ENCODE results near the gene UBE2R2.
"Not testable (repeated sequence)": the region's sequence is repeated elsewhere in the genome, so short reads cannot be mapped to it uniquely, and the experiment has no call there.

Gene UBE2R2

DNA sequence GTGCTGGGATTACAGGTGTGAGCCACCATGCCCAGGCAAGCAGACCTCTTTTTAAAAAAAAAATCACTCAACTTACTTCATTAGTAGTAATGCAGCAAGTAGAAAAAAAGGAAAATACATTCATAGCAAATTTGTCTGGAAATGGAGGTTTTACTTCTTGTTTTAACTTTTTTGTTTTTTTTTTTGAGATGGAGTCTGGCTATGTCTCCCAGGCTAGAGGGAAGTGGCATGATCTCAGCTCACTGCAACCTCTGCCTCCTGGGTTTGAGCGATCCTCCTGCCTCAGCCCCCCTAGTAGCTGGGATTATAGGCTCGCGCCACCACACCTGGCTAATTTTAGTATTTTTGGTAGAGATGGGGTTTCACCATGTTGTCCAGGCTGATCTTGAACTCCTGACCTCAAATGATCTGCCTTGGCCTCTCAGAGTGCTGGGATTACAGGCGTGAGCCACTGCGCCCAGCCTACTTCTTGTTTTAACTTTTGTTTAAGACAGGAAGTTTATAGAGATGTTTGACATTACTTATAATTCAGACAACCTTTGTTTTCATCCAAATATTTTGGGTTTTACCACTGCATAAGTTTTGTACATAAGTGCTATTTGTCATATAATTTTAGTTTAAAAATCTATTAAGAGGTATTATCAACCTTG lies 26.5 kb downstream of the UBE2R2 start:
- no peak for DNase-seq

DNA sequence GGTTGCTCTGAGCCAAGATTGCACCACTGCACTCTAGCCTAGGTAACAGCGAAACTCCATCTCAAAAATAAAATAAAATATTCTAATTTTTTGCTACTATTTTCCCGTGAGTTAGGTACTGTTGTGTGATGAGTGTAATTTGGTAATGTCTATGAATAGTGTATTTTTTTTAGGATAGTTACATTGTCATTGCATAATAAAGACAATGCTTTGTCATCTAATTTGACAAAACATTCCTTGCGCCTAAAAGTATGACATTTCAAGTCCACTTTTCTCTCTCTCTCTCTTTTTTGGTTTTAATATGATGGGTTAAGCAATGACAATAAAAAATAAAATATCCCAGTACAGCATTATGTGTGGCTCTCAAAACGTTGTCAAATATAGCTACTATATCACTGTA lies 29.3 kb downstream of the UBE2R2 start:
- DNase-seq, result no peak

GRCh38 chr9:33847894-33848205 lies 30.9 kb downstream of the UBE2R2 start:
- DNase-seq, result not testable (repeated sequence)

GRCh38 chr9:33850267-33850629 lies 33.3 kb downstream of the UBE2R2 start:
- no peak for DNase-seq

GRCh38 chr9:33850677-33851076 lies 33.7 kb downstream of the UBE2R2 start:
- peak; percentile 7 for DNase-seq

- no peak for DNase-seq
These were observed 34.3 kb downstream of the UBE2R2 start for GRCh38 chr9:33851301-33851700.

DNA sequence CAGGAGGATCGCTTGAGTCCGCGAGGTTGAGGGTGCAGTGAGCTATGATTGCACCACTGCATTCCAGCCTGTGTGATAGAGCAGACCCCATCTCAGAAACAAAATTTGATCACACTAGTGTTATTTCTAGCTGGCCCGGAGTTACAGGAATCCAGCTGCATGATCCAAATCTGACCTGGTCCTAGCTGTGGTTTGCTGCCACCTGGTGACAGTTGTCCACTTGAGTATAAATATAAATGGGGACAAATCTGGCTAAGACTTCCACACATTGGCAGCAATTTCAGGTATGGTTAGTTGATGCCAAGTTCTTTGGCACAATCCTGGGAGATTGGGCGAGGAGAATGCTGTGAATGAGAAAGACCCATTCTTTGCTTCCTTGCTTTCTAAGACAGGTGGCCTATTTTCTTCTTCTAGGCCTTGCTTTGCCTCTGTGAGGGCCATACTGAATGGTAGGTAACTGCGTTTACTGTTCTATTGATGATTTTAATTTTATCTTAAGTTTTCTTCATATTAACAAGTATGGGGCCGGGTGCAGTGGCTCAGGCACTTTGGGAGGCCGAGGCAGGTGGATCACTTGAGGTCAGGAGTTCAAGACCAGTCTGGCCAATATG lies 35.4 kb downstream of the UBE2R2 start:
- peak; percentile 72 for DNase-seq

DNA sequence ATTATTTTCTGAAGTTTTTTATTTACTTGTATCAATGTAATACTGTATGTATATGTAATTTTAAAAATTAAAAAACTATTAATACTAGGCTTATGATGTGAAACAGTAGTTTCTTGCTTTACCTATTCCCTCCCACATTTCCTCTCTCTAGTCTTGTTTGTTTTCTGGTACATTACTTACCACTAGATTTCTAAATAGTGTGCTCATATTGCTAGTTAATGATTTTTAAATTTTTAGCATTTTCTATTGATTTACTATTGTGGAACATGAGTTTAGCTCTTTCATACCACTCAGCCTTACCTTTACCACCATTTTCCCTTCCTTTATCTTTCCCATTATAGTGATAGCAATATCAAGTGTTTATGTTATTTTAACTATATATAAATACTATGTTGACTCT lies 39.3 kb downstream of the UBE2R2 start:
- DNase-seq, result no peak

DNA sequence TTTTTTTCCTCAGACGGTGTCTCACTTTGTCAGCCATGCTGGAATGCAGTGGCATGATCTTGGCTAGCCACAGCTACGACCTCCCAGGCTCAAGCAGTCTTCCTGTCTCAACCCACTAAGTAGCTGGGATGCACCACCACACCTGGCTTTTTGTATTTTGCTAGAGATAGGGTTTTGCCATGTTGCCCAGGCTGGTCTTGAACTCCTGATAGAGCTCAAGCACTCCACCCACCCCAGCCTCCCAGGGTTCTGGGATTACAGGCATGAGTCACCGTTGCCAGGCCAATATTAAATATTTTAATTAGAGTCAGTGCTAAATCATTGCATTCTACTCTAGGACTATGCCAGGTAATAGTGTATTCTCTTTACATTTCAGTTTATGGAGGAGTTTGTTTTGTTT lies 41.5 kb downstream of the UBE2R2 start:
- no peak for DNase-seq

DNA sequence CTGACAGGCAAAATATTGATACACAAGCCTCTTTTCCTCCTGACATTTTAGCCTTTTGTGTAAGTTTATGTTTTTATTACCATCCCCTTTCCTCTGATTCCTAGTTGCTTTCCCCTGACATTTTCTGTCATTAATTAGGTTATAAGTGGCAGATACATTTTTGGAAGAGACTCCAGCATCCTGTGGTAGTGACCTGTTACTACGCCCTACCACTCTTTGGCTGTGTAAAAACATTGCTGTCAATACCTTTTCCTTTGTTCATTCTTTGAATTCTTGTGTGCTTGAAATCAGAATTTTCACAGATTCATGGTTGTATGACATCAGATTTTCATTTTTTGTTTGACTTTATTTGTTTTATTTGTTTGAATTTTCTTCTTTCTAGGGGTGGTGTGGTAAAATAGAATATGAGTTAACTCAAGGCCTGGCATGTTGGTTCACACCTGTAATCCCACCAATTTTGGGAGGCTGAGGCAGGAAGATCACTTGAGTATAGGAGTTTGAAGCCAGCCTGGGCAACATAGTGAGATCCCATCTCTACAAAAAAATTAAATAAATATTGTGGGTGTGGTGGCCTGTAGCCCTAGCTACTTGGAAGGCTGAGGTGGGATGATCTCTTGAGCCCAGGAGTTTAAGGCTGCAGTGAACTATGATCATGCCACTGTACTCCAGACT lies 43.4 kb downstream of the UBE2R2 start:
- no peak for DNase-seq

- no peak for DNase-seq
These were observed 45.0 kb downstream of the UBE2R2 start for GRCh38 chr9:33861917-33862453.

DNA sequence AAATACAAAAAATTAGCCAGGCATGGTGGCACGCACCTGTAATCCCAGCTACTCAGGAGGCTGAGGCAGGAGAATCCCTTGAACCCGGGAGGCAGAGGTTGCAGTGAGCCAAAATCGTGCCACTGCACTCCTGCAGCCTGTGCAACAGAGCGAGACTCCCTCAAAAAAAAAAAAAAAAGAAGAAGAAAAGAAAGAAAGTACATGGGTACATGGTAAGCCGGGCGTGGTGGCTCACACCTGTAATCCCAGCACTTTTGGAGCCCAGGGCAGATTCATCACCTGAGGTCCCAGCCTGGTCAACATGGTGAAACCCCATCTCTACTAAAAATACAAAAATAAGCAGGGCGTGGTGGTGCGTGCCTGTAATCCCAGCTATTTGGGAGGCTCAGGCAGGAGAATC lies 46.1 kb downstream of the UBE2R2 start:
- not testable (repeated sequence) for DNase-seq

GRCh38 chr9:33867747-33868439 lies 50.9 kb downstream of the UBE2R2 start:
- no peak for DNase-seq

DNA sequence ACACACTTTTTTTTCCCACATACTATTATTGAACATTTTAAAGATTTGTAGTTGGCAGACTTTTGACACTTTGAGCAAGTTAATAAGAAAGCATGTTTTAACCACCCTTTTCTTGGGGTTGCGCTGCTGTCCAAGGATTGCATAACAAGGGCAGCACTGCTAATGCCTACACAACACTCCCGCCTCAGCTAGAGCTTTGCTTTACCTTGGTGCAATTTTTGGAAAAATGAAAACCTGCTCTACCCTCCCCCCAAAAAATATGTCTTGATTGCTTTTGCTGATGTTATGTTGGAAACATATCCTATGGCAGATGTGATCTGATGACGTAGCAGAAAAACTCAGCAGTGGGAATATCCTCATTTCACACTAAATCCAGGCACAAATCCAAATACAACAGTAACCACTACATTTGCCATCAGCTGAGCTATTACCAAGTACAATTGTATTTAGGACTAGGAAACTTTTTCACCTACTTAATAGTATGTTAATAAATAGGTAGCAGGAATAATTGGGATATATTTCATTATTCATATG lies 51.5 kb downstream of the UBE2R2 start:
- no peak for DNase-seq

DNA sequence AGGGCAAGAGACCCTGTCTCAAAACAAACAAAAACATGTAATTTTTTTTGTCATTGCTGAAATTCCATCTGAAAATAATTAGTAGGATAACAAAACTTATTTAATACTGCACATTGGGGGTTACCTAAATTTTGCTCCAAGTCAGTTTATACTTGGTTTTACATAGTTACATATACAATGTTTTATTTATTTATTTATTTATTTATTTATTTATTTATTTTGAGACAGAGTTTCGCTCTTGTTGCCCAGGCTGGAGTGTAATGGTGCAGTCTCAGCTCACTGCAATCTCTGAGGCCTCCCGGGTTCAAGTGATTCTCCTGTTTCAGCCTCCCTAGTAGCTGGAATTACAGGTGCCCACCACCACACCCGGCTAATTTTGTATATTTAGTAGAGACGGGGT lies 52.3 kb downstream of the UBE2R2 start:
- DNase-seq, result not testable (repeated sequence)

- DNase-seq, result no peak
These were observed 60.9 kb downstream of the UBE2R2 start for GRCh38 chr9:33877727-33878489.

DNA sequence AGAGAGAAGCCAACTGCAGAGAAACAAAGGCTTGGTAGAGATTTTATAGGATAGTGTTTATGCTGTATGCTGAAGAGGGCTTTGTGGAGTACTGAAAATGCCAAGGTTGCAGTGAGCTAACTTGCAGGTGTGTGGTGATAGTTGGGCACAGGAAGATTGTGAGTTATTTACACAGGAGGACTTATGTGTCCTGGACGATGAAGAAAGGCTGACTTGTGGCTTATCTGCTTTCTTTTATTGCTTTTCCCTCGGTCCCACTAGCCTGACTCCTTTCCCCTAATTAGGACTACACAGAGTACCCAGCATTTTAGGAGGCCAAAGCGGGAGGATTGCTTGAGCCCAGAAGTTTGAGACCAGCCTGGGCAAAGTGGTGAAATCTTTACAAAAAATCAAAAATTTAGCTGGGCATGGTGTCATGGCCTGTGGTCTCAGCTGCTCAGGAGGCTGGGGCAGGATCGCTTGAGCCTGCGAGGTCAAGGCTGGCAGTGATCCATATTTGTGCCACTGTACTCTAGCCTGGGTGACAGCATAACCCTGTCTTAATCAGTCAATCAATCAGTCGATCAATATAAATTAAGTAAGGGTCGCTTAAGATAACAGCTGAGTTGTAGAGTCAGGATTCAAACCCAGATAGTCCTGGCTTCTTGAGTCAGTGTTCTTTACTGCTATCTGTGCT lies 61.9 kb downstream of the UBE2R2 start:
- no peak for DNase-seq

DNA sequence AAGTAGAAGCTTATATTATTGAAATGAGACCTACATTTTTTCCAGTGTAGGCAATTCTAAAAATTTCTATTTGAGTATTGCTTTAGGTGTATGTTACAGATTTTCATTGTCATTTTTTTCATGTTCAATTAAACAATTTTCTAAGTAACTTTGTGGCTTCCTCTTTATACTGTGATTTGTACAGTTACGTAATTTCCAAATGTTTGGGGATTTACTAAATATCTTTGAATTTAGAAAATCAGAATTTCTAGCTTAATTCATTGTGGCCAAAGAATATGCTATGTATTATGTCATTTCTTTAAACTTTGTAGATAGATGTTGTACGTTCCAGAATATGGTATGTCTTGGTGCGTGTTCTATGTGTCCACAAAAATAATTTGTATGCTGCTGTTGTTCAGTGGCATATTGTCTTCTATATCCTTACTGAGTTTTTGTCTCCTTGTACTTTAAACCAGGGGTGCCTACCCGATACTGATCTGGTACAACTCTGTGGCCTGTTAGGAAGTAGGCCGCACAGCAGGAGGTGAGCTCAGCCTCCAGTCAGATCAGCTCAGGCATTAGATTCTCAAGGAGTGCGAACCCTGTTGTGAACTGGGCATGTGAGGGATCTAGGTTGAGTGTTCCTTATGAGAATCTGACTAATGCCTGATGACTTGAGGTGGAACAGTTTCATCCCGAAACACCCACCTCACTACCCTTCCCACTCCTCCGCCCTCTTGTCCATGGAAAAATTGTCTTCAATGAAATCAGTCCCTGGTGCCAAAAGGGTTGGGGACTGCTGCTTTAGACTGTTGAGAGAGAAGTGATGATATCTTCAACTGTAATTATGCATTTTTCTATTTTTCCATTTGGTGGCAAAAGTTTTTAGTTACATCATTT lies 63.5 kb downstream of the UBE2R2 start:
- no peak for DNase-seq

DNA sequence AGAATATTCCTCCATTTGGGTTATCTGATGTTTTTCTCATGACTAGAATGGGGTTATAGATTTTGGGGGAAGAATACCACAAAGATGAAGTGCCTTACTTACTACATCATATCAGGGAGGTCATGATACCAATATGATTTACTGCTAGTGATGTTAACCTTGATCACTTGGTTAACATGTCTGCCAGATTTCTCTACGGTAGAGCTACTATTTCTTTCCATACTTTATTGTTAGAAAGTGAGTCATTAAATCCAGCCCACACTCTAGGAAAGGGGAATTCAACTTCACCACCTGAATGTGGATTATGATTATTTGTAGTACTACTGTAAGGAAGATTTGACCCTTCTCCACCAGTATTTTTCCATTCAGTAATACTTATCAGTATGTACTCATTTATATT lies 64.7 kb downstream of the UBE2R2 start:
- no peak for DNase-seq

- DNase-seq, result no peak
These were observed 68.1 kb downstream of the UBE2R2 start for GRCh38 chr9:33884856-33885701.

Data from CD4-positive, alpha-beta T cell treated with Interleukin-21 for 1 hour (primary cell).